ENCODE results near the gene TMC4. TPM values are rescaled to one million over a fixed set of nuclear protein-coding genes. Genes with fewer than 3 reads are reported as not detected.

The TMC4 gene
- total RNA-seq, 2 donors from 2014 or later: 57.3 to 126 TPM

DNA sequence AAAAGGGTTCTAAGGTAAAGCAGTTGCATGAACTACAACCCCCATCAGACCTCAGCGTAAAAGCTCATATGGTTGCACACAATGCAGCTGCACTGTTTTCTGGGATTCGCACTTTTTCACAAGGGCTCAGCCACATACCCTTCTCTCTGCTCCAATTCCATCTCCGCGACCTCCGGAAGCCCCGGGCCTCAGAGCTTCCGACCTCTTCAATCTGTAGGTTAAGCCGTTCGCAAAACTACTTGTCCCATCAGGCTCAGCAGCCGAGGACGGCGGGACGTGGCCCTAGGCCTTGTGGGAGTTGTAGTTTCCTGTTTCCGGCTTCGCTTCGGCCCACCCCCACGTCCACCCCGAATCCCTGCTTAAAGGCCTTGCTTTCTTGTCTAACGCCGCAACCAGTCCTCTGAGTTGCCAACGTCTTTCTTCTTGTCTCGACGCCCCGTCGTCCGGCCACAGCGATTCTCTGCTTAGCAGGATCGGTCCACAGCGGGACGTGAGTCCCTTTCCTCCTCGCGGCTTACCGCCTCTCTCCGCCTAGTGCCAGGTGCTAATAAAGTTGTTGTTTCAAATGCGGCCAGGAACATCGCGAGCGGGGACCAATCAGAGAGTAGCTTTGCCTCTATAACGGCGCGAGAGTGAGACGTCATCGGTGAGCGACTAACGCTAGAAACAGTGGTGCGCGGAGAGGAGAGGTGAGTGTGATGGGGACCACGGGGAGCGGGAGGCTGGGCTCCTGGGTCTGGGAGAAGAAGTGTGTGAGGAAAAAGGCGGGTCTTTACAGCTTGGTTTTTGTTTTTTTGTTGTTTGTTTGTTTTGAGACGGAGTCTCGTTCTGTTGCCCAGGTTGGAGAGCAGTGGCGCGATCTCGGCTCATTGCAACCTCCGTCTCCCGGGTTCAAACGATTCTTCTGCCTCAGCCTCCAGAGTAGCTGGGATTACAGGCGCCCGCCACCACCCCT is 57.6 kb downstream of the TMC4 start, which contains the start of the genes PRPF31 and TFPT:
Gene PRPF31 (plus strand): TSS at position 646 of the 955 bp plus-strand sequence. CDS start 2,525 bp downstream, outside the sequence.
Gene TFPT (minus strand): TSS at position 549 of the 955 bp plus-strand sequence. CDS start 388 bp downstream, at position 161.
- ATAC-seq: peak; percentile 95
- peak in 2 of 3 donors; percentile 80 to 82 for TF ChIP-seq POLR2A (IDR thresholded peaks at IDR 0.05)
- TF ChIP-seq, protein P1, sequence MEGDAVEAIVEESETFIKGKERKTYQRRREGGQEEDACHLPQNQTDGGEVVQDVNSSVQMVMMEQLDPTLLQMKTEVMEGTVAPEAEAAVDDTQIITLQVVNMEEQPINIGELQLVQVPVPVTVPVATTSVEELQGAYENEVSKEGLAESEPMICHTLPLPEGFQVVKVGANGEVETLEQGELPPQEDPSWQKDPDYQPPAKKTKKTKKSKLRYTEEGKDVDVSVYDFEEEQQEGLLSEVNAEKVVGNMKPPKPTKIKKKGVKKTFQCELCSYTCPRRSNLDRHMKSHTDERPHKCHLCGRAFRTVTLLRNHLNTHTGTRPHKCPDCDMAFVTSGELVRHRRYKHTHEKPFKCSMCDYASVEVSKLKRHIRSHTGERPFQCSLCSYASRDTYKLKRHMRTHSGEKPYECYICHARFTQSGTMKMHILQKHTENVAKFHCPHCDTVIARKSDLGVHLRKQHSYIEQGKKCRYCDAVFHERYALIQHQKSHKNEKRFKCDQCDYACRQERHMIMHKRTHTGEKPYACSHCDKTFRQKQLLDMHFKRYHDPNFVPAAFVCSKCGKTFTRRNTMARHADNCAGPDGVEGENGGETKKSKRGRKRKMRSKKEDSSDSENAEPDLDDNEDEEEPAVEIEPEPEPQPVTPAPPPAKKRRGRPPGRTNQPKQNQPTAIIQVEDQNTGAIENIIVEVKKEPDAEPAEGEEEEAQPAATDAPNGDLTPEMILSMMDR (IDR thresholded peaks at IDR 0.05): peak in 2 of 7 experiments; percentile 13 to 20
- 0% methylated on average over 52 to 60 of the region's 60 CpGs for WGBS, 2 donors
- peaks cover 0 to 6% of the 10 kb centered on the region in 2 donors for H3K36me3 ChIP-seq (replicated peaks in 1 of 2; ENCODE audit: insufficient read depth in 1 of 2, low read depth in 2 of 2)
- no peaks in the 10 kb centered on the region for H3K9me3 ChIP-seq
- intact Hi-C loops (cut with DNase I): no loop called here
- peaks cover 27% of the 10 kb centered on the region for H3K4me1 ChIP-seq
- H3K27me3 ChIP-seq: no peaks in the 10 kb centered on the region
- H3K4me3 ChIP-seq: peak within 1 kb of the TSS; percentile 59 to 69
- peak within 1 kb of the TSS; percentile 67 to 93 (median 83) for H3K27ac ChIP-seq
- DNase-seq: peak; percentile 96 to 98 (median 98)

DNA sequence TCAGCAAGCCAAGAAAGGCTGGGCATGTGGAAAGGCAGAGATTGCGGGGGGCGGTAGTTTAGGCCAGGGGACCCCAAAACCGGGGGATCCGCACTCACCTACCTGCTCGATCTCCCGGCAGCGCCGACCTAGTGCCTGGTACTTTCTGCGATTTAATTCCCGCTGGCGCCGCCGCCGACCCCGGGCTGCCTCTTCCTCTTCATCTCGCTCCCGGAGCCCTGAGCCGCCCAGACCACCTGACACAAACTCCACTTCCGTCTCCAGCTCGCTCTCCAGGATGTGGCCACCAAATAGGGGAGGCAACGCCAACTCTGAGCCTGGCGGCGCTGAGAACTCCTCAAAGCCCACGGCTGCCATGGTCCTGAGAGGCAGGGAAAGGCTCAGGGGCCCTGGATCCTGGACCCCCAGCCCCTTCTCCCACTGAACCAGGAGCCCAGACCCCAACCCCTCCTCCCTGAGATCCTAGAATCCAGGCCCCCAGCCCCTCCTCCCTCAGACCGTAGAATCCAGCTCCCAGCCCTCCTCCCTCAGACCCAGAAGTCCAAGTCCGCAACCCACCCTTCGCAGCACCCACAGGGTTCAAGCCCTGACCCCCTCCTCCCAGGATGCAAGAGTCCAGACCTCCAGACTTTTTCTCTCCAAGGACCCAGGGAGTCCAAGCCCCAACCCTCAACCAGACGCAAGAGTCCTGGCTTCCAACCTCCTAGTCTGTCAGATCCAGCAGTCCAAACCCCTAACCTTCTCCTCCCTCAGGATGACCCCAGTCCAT is 58.4 kb downstream of the TMC4 start:
- Histone ChIP-seq H3K9me3 (no peaks in the 10 kb centered on the region), H3K36me3 (replicated peaks in 1 of 2; ENCODE audit: insufficient read depth in 1 of 2, low read depth in 2 of 2) (peaks cover 0 to 6% of the 10 kb centered on the region in 2 donors), H3K27ac (peak overlapping the region; percentile 67 to 93 (median 83)), H3K4me3 (peak overlapping the region; percentile 59 to 69), H3K27me3 (no peaks in the 10 kb centered on the region), H3K4me1 (peaks cover 27% of the 10 kb centered on the region)
- ATAC-seq: no peak
- peak in 2 of 4 donors; percentile 21 to 52 for DNase-seq
- no peak for TF ChIP-seq POLR2A (IDR thresholded peaks at IDR 0.05)
- TF ChIP-seq, protein P1 (IDR thresholded peaks at IDR 0.05): no peak
- WGBS, 2 donors: 12 to 25% methylated on average over 23 to 28 of the region's 28 CpGs
- intact Hi-C loops (cut with DNase I): no loop called here

Other genes starting within 250 kb of the TMC4 start
- not detected for gene CACNG8, start 210.2 kb downstream of the TMC4 start, total RNA-seq
- not detected for gene CACNG6, start 181.5 kb downstream of the TMC4 start, total RNA-seq
- not detected for gene VSTM1, start 109.3 kb downstream of the TMC4 start, total RNA-seq
- not detected for gene TARM1, start 91.8 kb downstream of the TMC4 start, total RNA-seq
- 1 to 10 TPM in 1 of 2 donors, not detected in 1; 2.3 TPM for gene OSCAR, start 72.4 kb downstream of the TMC4 start, total RNA-seq
- 1 to 10 TPM; 4.7 to 5.3 TPM for gene NDUFA3, start 70.3 kb downstream of the TMC4 start, total RNA-seq
- 10 to 100 TPM in 1 of 2 donors, 1 to 10 TPM in 1; 6.5 to 11.9 TPM for gene TFPT, start 57.5 kb downstream of the TMC4 start, total RNA-seq
- gene PRPF31, start 57.4 kb downstream of the TMC4 start, total RNA-seq: 10 to 100 TPM; 17.8 to 24.1 TPM
- 10 to 100 TPM; 22.4 to 51.4 TPM for gene CNOT3, start 35.4 kb downstream of the TMC4 start, total RNA-seq
- gene LENG1, start 13.4 kb downstream of the TMC4 start, total RNA-seq: 1 to 10 TPM; 4.0 to 9.6 TPM
- gene MBOAT7, start 16.4 kb upstream of the TMC4 start, total RNA-seq: 10 to 100 TPM; 40.5 to 98.9 TPM
- gene TSEN34, start 18.1 kb upstream of the TMC4 start, total RNA-seq: 10 to 100 TPM; 33.9 to 56.6 TPM
- 1,000 to 10,000 TPM; 1,319 to 1,729 TPM for gene RPS9, start 27.7 kb upstream of the TMC4 start, total RNA-seq
- 1 to 10 TPM in 1 of 2 donors, under 1 TPM in 1; 0.33 to 2.1 TPM for gene LILRB3, start 49.8 kb upstream of the TMC4 start, total RNA-seq
- gene LILRA6, start 69.6 kb upstream of the TMC4 start, total RNA-seq: not detected
- 1 to 10 TPM; 3.1 to 6.6 TPM for gene LILRB5, start 84.1 kb upstream of the TMC4 start, total RNA-seq
- gene LILRB2, start 108.0 kb upstream of the TMC4 start, total RNA-seq: 1 to 10 TPM in 1 of 2 donors, under 1 TPM in 1; 0.78 to 1.3 TPM
- under 1 TPM in 1 of 2 donors, not detected in 1; 0.78 TPM for gene LILRA5, start 140.0 kb upstream of the TMC4 start, total RNA-seq
- gene LILRA4, start 166.0 kb upstream of the TMC4 start, total RNA-seq: not detected
- 10 to 100 TPM in 1 of 2 donors, 1 to 10 TPM in 1; 2.9 to 35.6 TPM for gene LAIR1, start 191.8 kb upstream of the TMC4 start, total RNA-seq
- gene TTYH1, start 242.3 kb upstream of the TMC4 start, total RNA-seq: 10 to 100 TPM; 20.5 to 88.7 TPM

All from body of pancreas (tissue), 4 donors.